Measurements from ENCODE around the gene ZMYND8. TPM values are rescaled to one million over a fixed set of nuclear protein-coding genes. Genes with fewer than 3 reads are reported as not detected.

ZMYND8 gene
- total and polyA plus RNA-seq, 7 donors = 7.8 to 46.0 (median 24.8) TPM

- Histone ChIP-seq H3K36me3 (peaks cover 0 to 5% (median 0%) of the 10 kb centered on the region in 4 donors), H3K27me3 (no peaks in the 10 kb centered on the region), H3K4me3 (no peak overlapping the region), H3K4me1 (peaks cover 0 to 83% (median 72%) of the 10 kb centered on the region in 4 donors), H3K27ac (peak overlapping the region; percentile 91 to 97 (median 93)), H3K9me3 (no peaks in the 10 kb centered on the region)
- DNase-seq = no peak
- 88 to 95% methylated on average over 7 of the region's 7 CpGs for WGBS, 2 donors
- no peak for TF ChIP-seq POLR2A (IDR thresholded peaks at IDR 0.05)
- no peak for TF ChIP-seq POLR2AphosphoS5 (IDR thresholded peaks at IDR 0.05)
- TF ChIP-seq EP300 (IDR thresholded peaks at IDR 0.05) = no peak
- TF ChIP-seq CTCF (IDR thresholded peaks at IDR 0.05) = no peak
- intact Hi-C loops (cut with DNase I) = loop anchor here (2.0 kb wide), 1 partner anchor 17 kb away; no protein-coding TSS in a partner anchor
Observed at GRCh38 chr20:47337413-47337812, 19.1 kb downstream of the ZMYND8 start.

- WGBS, 2 donors = 82 to 91% methylated on average over 17 of the region's 17 CpGs
- H3K4me1 ChIP-seq = peaks cover 0 to 95% (median 83%) of the 10 kb centered on the region in 4 donors
Observed at GRCh38 chr20:47336129-47336754, 20.3 kb downstream of the ZMYND8 start.

GRCh38 chr20:47335251-47336128, 21.0 kb downstream of the ZMYND8 start:
- Histone ChIP-seq H3K9me3 (no peaks in the 10 kb centered on the region), H3K4me1 (peaks cover 0 to 99% (median 89%) of the 10 kb centered on the region in 4 donors), H3K27me3 (no peaks in the 10 kb centered on the region), H3K4me3 (peak overlapping the region in 2 of 4 donors; percentile 6 to 16), H3K27ac (peak overlapping the region; percentile 91 to 97 (median 93)), H3K36me3 (peaks cover 0 to 5% (median 0%) of the 10 kb centered on the region in 4 donors)
- TF ChIP-seq POLR2AphosphoS5 (IDR thresholded peaks at IDR 0.05) (peak in 3 of 4 donors; percentile 3 to 46 (median 33)), POLR2A (IDR thresholded peaks at IDR 0.05) (no peak), EP300 (IDR thresholded peaks at IDR 0.05) (peak in 1 of 4 donors; percentile 71), CTCF (IDR thresholded peaks at IDR 0.05) (no peak)
- intact Hi-C loops (cut with DNase I) = loop anchor here (2.0 kb wide), 2 partner anchors 17 to 19 kb away; no protein-coding TSS in a partner anchor
- WGBS, 2 donors = 73 to 80% methylated on average over 12 of the region's 12 CpGs
- no peak for DNase-seq

More at GRCh38 chr20:47336129-47336754, 20.3 kb downstream of the ZMYND8 start:
- Histone ChIP-seq H3K27me3 (no peaks in the 10 kb centered on the region), H3K9me3 (no peaks in the 10 kb centered on the region), H3K36me3 (peaks cover 0 to 5% (median 0%) of the 10 kb centered on the region in 4 donors), H3K27ac (peak overlapping the region; percentile 91 to 97 (median 93)), H3K4me3 (peak overlapping the region in 2 of 4 donors; percentile 6 to 16)
- DNase-seq = peak; percentile 94
- intact Hi-C loops (cut with DNase I) = loop anchor here (2.0 kb wide), 1 partner anchor 19 kb away; no protein-coding TSS in a partner anchor
- TF ChIP-seq EP300 (IDR thresholded peaks at IDR 0.05) (peak; percentile 45 to 90 (median 79)), CTCF (IDR thresholded peaks at IDR 0.05) (no peak), POLR2AphosphoS5 (IDR thresholded peaks at IDR 0.05) (peak; percentile 81 to 91 (median 88)), POLR2A (IDR thresholded peaks at IDR 0.05) (no peak)

- TF ChIP-seq EP300 (IDR thresholded peaks at IDR 0.05) (peak; percentile 97 to 100 (median 99)), POLR2A (IDR thresholded peaks at IDR 0.05) (no peak), POLR2AphosphoS5 (IDR thresholded peaks at IDR 0.05) (peak; percentile 91 to 98 (median 98))
- Histone ChIP-seq H3K4me1 (peaks cover 0 to 100% (median 98%) of the 10 kb centered on the region in 4 donors), H3K27ac (peak overlapping the region; percentile 91 to 97 (median 93)), H3K27me3 (no peaks in the 10 kb centered on the region), H3K4me3 (peak overlapping the region in 1 of 4 donors; percentile 2), H3K9me3 (no peaks in the 10 kb centered on the region), H3K36me3 (peaks cover 0 to 5% (median 0%) of the 10 kb centered on the region in 4 donors)
- no peak for DNase-seq
- 15 to 39% methylated on average over 6 of the region's 6 CpGs for WGBS, 2 donors
- intact Hi-C loops (cut with DNase I) = loop anchor here (2.0 kb wide), 1 partner anchor 15 kb away; no protein-coding TSS in a partner anchor
Observed at GRCh38 chr20:47334022-47334551, 22.4 kb downstream of the ZMYND8 start.
